VCaP (cell line): ENCODE results near the gene SHC4.

Source experiments
- H3K27ac ChIP-seq: fragments of 450-650 bp; 2 replicates; pipeline ENCODE4 v1.5.1; 2017
- CTCF ChIP-seq: fragments of 450-650 bp; conservative IDR thresholded peaks from 2 replicates; pipeline ENCODE4 v1.5.1; 2017; ENCODE audit warnings: mild to moderate bottlenecking, moderate library complexity

The SHC4 gene

GRCh38 chr15:48954538-48954937, 9.2 kb downstream of the SHC4 start:
- H3K27ac ChIP-seq: no peak overlapping the region

GRCh38 chr15:48946840-48947187, 16.9 kb downstream of the SHC4 start:
- TF ChIP-seq CTCF: no peak
- no peak overlapping the region for H3K27ac ChIP-seq

More at GRCh38 chr15:48954538-48954937, 9.2 kb downstream of the SHC4 start:
- no peak for TF ChIP-seq CTCF

GRCh38 chr15:48946074-48946839, 17.5 kb downstream of the SHC4 start:
- TF ChIP-seq CTCF: no peak
- no peak overlapping the region for H3K27ac ChIP-seq

DNA sequence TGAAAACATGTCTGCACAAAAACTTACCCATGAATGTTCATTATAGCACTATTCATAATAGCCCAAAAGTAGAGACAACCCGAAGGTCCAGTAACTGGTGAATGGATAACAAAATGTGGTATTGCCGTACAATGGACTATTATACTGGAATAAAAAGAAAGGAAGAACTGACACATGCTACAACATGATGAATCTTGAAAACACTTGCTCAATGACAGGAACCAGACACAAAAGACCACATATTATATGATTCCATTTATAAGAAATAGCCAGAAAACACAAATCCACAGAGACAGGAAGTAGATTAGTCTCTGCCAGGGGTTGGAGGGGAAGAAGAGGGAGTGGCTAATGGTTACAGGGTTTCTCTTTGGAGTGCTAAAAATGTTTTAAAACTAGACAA, 18.3 kb downstream of the SHC4 start:
- no peak overlapping the region for H3K27ac ChIP-seq
- no peak for TF ChIP-seq CTCF

DNA sequence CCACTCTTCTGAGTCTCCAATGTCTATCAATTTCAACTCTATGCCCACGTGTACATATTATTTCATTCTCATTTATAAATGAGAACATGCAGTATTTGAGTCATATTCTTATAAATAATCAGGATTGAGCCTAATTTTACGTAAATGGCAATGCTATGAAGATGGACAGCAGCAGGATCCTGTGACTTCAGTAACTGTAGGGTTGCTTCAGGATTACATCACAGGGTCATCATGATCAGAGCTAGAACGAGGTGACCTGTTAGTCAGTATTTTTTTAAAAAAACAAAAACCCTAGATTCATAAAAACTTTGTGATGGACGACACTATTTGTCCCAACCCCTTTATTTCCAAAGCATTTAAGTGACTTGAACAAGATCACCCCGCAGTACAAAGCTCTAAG, 21.8 kb downstream of the SHC4 start:
- no peak overlapping the region for H3K27ac ChIP-seq
- TF ChIP-seq CTCF: no peak

- H3K27ac ChIP-seq: no peak overlapping the region
- TF ChIP-seq CTCF: no peak
These were observed 23.2 kb downstream of the SHC4 start for GRCh38 chr15:48940508-48940907.

DNA sequence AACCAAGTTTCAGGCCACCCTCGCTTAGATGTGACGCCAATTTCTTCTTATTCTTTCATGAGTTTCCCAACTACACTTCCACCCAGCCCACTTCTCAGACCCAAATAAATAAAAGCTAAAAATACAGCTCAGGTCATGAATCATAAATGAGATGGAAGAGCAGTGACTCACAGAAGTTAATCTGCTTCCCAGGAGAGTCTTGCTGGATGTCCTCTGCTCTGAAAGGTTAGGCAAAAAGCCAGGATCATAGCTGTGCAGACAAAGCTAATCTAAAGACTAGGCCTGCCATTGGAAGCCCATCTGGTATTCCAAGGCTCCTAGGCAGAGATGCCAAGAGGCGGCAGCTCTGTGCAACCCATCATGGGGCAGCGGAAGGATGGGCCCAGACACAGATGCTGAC, 24.1 kb downstream of the SHC4 start:
- TF ChIP-seq CTCF: no peak
- H3K27ac ChIP-seq: no peak overlapping the region
